ENCODE measurements around the gene ZNF469.
"Not testable (repeated sequence)": the region's sequence is repeated elsewhere in the genome, so short reads cannot be mapped to it uniquely, and the experiment has no call there.

The ZNF469 gene

GRCh38 chr16:88410297-88410968 is 27.7 kb downstream of the ZNF469 start:
- DNase-seq (ENCODE audit: low read depth in 2 of 2): not testable (repeated sequence)

- DNase-seq (ENCODE audit: low read depth in 2 of 2): no peak
These were observed 29.3 kb downstream of the ZNF469 start for GRCh38 chr16:88411951-88412576.

GRCh38 chr16:88412766-88413165 is 30.0 kb downstream of the ZNF469 start:
- no peak for DNase-seq (ENCODE audit: low read depth in 2 of 2)

GRCh38 chr16:88413231-88413630 is 30.5 kb downstream of the ZNF469 start:
- DNase-seq (ENCODE audit: low read depth in 2 of 2): no peak

GRCh38 chr16:88413631-88414030 is 30.9 kb downstream of the ZNF469 start:
- no peak for DNase-seq (ENCODE audit: low read depth in 2 of 2)

- no peak for DNase-seq (ENCODE audit: low read depth in 2 of 2)
These were observed 32.0 kb downstream of the ZNF469 start for GRCh38 chr16:88414521-88415380.

GRCh38 chr16:88415381-88415705 is 32.6 kb downstream of the ZNF469 start:
- DNase-seq (ENCODE audit: low read depth in 2 of 2): no peak

GRCh38 chr16:88415713-88416323 is 33.1 kb downstream of the ZNF469 start:
- no peak for DNase-seq (ENCODE audit: low read depth in 2 of 2)

- DNase-seq (ENCODE audit: low read depth in 2 of 2): no peak
These were observed 33.9 kb downstream of the ZNF469 start for GRCh38 chr16:88416686-88417085.

- no peak for DNase-seq (ENCODE audit: low read depth in 2 of 2)
These were observed 35.1 kb downstream of the ZNF469 start for GRCh38 chr16:88417684-88418476.

- no peak for DNase-seq (ENCODE audit: low read depth in 2 of 2)
These were observed 36.1 kb downstream of the ZNF469 start for GRCh38 chr16:88418869-88419268.

GRCh38 chr16:88419790-88420189 is 37.0 kb downstream of the ZNF469 start:
- no peak for DNase-seq (ENCODE audit: low read depth in 2 of 2)

- no peak for DNase-seq (ENCODE audit: low read depth in 2 of 2)
These were observed 37.7 kb downstream of the ZNF469 start for GRCh38 chr16:88420496-88420895.

GRCh38 chr16:88421301-88421700 is 38.5 kb downstream of the ZNF469 start:
- no peak for DNase-seq (ENCODE audit: low read depth in 2 of 2)

GRCh38 chr16:88421871-88422433 is 39.2 kb downstream of the ZNF469 start:
- DNase-seq (ENCODE audit: low read depth in 2 of 2): no peak

GRCh38 chr16:88422733-88423447 is 40.1 kb downstream of the ZNF469 start:
- DNase-seq (ENCODE audit: low read depth in 2 of 2): no peak

- DNase-seq (ENCODE audit: low read depth in 2 of 2): no peak
These were observed 40.7 kb downstream of the ZNF469 start for GRCh38 chr16:88423448-88423850.

- no peak for DNase-seq (ENCODE audit: low read depth in 2 of 2)
These were observed 42.0 kb downstream of the ZNF469 start for GRCh38 chr16:88424587-88425235.

- no peak for DNase-seq (ENCODE audit: low read depth in 2 of 2)
These were observed 43.3 kb downstream of the ZNF469 start for GRCh38 chr16:88426018-88426417.

GRCh38 chr16:88427376-88427775 is 44.6 kb downstream of the ZNF469 start:
- DNase-seq (ENCODE audit: low read depth in 2 of 2): no peak
